GM18502 (cell line): ENCODE data around the gene JAZF1.

Source experiments
- ATAC-seq: cut with Tn5 transposase; IDR thresholded peaks from one replicate; pipeline ENCODE4 v1.9.1; 2021; ENCODE audit warnings: mild to moderate bottlenecking; ENCODE audit not compliant: unreplicated experiment, poor library complexity

JAZF1 gene

DNA sequence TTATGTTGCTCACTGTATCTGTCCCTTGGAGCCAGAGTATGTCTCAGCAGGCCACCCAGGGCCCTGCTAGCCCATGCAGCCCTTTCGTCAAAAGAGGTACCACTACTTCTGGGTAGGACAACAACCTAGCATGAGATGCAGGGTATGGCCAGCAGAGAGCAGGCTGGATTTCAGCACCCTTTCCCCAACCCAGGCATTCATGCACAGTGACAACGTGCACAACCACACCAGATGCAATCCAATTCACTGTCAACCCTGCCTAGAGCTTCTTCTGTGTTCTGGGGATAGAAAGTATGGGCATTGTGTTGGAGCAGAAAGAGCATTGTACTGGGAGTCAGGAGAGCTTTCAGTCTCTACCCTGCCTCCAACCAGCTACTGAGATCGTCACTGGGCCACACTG lies 37.9 kb downstream of the JAZF1 start:
- ATAC-seq, result no peak

DNA sequence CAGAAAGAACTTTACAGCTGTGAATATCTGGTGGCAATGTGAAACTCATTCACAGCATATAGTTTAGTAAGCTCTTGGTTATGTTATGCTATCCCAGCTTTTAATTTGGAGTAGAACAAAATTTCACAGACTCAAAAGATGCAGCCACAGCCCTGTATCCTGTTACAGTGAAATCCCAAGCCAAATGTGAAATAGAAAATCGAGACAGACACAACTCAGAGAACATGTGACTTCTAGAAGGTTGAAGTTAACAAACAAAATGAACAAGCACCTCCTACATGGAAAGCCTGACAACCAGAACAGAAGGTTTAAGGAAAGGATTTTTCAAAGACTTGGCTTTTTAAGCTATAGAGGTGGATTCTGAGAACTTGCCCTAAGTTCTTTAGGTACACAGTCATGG lies 39.6 kb downstream of the JAZF1 start:
- ATAC-seq, result no peak

DNA sequence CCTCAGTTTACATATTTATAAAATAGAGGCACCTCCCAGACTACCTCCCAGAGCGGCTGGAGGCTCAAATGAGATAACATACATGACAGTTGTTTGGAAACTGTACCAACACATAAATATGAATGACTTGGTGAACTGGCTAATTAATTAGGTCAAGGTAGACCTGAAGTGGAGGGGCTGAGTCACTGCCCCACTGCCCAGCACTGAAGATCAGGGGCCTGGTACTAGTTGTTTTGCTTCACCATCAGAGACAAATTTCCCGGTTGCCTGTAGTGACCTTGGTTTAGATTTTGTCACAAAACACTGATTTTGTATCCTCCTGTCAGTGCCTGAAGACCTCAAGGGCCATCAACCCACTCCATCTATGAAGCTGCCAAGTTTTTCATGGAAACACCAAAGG lies 41.8 kb downstream of the JAZF1 start:
- no peak for ATAC-seq

DNA sequence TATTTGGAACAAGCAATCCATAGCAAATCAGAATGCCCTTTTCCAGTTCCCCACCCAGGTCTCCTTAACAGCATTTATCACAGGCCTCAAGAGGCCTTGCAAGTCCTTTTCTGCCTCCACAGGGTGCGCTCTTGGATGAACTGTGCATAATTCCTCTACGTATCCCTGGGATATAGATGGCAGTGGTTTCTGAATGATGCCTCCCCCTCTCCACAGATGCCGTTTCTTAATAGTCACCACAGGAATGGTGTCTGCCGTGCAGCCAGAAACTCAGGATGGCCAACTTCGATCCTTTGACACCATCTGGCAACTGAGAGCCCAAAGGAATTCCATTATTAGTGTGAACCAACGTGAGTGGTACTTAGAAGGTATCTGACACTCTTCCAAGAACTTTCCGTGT lies 43.1 kb downstream of the JAZF1 start:
- ATAC-seq, result no peak

DNA sequence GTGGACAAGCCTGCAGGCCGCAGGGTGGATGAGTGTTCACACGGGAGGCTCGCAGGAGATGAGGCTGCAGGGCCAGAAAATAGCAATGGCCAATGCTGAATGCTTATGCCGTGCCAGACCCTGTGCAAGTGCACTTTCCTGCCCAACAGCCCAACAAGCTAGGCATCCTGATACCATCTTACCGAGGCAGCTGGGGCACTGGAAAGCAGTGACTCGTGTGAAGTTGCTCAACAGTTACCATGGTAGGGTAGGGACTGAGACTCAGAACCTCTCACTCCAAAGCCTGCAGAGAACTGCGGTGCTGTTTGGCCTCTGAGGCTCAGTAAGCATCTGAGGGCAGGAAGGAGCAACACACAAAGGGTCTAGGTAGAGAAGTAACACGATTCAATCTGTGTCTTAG lies 43.7 kb downstream of the JAZF1 start:
- no peak for ATAC-seq

DNA sequence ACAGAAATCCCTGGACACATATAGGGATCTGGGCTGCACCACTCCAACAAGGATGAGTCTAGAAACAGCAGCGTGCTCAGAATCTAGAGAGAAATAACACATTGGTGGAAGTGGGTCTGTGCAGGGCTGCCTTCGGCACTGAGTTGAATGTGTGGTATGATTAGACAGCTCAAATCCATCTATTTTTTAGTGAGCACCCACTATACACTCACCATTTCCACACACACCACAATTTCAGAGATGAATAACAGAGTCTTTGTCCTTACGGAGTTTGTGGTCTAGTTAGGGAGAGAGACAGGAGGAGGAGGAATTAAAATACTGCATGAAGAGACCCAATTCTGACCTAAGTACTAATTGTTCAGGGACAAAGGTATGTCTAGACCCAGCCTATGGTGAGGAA lies 44.2 kb downstream of the JAZF1 start:
- no peak for ATAC-seq

DNA sequence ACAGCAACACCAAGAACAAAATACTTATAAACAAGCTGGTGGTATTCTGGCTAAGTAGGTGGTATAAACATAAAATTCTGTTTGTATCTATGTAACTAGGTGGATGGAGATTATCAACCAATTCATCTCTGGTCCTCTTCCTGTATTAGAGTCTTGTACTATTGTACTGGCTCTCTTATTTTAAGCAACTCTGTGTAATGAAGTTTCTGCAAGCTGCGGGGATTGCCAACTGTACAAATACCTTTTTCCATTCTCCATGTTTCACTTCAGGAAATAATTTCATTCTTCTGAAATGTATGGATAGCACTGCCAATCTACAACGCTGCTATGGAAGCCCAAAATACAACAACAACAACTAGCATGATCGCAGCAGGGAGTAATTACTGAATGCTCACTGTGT lies 44.8 kb downstream of the JAZF1 start:
- ATAC-seq, result no peak

DNA sequence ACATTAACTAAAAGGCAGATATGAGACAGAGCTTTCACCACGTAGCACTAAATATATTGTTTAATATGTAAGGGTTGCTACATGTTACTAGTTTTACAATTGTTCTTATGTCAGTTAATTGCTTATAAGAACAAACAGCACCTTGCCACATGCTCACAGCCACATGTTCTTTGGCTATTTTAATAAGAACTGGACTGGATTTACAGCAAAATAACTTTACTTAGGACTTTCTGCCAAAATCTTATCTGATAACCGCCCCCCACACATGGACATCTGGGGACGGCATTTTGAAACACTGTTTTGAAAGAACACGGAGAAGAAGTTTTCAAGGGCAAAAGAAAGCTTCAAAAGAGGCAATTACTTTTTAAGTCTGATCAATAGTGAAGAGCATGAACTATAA lies 45.3 kb downstream of the JAZF1 start:
- ATAC-seq, result no peak

DNA sequence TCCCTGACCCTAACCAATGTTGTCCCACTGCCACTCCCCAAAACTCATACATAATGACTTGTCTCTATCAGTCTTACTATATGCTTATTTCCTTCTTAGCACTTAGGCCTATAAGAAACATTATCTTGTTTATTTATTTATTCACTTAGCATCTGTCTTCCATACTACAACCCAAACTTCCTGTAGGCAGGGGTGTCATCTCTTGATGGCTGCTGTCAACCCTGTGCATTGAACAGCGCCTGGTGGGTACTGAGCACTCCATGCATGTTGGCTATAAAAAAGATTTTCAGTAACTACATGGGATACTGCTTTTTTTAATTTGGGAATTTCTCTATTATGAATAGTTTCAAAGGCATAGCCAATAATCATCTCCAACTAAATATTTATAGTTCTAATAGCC lies 46.7 kb downstream of the JAZF1 start:
- no peak for ATAC-seq

DNA sequence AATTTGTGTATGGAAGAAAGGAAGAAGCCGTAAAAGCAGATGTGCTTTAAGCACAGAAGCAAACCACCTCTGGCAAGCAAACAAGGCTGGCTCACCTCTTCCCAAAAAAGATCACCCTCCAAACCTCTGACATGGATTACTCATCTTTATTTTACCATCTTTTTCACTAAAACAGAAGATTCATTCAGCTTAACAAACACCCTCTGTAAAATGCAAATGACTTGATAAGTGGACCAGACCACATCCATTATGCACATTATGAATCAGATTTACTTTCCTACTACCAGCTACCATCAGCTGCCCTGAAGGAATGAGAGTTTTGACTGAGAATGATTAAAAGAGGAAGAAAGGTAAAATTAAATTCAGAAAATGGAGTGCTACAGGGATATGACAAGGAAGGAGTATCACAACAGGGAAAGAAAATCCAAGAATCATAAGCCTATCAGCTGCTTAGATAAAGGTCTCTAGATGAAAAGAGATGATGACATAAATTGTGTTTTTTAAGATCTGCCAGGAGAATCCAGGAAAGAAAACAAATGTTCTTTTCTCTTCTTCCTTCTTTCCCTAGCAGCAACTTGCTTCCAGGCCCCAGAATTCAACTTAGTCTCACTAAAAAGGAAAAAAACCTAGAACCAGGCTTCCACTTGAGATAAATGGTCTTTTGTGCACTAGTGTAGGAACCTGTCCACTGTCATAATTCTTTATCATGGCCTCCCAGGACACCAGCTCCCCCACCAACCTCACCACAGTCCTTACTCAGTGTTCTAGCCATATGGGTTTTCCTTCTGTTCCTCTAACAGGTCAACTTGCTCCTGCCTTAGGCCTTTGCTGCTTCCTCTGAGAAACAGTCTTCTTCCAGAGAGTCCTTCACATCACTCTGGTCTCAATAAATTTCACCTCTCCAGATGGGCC lies 47.4 kb downstream of the JAZF1 start:
- no peak for ATAC-seq

DNA sequence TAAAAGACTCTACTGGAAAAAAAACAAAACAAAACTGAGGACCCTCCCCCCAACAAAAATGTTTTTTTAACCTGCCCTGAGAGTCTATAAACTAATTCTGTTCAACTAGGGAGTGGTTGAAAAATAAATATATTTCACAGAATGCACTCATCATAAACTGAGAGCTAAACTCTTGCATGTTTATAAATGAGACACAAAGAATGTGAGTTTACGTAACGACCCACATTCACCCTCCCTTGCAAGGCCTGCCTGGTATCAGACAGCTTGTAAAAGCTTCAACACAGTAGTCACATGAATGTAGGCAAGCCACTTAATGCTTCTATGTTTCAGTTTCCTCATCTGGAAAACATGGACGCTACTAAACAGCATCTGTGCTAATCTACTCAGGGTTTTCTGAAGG lies 50.3 kb downstream of the JAZF1 start:
- no peak for ATAC-seq

DNA sequence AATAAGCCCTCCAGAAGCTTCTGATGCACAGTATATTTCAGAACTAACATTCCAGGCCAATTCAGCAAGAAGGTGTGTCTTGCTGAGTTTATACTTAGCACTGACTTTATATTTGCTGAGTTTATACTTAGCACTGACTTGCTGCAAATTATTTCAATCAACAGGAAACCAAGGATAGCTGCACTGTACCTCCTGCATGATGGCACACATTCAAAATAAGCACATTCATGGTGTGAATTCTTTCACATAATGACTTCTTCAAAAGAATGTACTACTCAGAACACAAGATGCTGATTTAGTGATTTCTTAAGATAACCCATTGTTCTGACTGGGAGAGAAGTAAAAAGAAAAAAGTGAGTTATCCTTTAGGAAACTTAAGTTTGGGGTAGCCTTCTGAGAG lies 52.0 kb downstream of the JAZF1 start:
- ATAC-seq, result no peak

DNA sequence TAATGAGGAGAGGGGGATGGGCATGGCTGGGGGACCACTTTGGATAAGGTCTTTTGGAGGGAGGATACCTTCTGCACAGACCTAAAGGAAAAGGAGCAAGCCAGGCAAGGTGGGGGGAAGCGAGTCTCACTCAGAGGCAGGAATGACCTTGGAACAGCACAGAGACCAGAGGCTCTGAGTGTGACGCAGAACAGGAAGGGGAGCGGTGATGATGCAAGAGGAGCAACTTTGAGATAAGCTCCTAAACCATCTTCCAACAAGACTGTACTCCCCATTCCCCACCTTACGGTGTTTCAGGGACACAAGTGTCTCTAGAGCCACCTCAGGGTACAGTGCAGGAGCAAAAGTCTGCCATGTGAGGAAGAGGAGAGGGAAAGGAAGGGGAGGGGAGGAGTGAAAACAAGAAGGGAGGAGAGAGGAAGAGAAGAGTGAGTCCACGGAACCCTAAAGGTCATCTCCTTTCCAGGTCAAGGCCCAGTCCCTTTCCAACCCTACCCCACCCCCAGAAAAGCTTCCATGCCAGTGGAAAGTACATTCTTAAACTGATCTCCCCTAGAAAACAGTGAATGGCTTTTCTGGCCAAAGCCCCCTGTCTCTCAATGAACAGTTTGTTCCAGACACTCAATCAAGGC lies 54.1 kb downstream of the JAZF1 start:
- ATAC-seq, result no peak

DNA sequence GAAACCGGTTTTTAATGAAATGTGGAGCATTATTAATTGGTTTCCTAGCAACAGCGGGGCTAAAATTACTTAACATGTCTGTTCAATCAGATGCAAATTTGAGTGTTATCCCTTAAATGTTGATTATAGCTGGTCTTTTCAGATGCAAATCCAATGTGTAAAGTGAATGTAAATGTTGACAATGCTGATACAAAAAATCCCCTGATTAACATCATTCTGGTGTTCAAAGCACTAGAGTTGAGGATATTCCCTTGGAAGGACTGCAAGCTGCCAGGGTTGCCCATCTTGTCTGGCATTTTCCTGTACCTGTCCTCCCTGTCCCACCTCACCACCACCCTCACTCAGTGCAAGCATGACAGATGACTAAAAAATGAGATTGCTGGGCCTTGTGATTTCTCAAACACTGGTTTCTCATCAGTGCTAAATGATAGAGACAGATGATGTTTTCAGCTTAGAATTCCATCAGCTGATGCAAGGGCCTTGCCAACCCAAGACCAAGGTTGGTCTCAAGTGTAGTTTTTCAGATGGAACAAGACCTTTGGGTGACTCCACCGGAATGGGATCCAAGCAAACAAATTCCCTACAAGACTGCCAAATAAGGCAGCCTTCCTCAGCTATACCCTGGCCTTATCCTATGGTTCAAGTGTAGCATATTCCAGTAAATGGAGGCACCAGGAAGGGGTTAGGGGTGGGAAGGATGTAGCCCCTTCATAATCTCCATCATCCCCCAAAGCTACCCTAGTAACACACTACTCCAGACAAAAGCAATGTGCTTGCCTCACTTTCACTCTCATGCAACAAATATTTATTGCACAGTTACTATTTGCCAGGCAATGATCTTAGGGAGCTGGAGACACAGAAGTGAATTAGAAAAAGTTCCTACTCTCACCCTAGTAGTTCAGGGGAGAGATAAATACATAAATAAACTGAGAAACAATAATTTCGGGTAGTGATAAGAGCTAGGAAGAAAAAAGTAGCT lies 54.9 kb downstream of the JAZF1 start:
- no peak for ATAC-seq

DNA sequence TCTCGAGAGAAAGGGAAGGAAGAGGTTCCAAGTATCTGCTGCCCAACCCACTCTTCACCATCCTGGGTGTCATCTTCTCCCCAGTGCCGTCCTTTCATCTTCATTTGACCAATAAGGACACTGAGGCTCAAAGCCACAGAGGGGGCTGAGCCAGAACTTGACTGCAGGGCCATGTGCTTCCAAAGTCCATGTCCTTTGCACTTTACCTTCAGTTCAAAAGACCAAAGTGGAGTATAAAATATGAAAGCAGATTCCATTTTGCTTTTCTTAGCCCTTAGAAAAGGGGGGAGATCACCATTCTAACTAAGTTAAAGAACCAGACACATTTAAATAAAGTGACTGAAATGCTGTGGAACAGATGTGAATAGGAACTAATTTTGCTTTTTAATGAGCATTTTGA lies 56.2 kb downstream of the JAZF1 start:
- no peak for ATAC-seq

DNA sequence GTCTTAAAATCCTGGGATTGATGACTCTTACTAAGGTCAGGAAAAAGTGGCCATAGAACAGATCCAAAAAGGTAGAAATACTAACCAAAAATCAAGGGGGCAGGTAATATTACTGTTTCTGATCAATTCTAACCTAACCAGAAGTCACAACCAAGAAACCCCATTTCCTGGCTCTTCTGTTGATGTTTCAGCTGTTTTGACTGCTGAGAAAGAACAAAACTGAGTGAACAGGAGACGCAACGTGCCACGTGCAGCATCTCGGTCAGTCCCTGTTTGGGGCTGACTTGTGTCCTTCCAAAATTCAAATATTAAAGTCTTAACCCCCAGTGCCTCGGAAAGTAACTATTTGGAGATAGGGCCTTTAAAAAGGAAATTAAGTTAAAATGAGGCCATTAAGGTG lies 56.8 kb downstream of the JAZF1 start:
- no peak for ATAC-seq

DNA sequence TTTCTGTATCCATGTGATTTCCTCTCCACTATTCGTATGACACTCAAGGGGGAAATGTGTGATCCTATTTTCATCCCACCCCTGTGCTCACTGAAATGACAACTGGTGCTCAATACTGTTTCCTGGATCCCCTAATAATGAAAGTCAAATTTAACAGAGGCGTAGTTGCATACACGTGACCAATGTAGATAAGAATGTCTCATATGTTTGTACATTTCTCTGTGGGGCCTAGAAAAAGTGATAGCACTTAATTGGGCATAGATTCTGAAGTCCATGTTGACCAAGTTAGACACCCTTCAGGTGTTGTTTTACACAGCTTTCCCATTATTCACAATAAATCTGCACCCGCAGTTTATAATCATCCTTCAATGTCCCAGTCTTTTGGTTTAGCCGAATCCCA lies 59.1 kb downstream of the JAZF1 start:
- no peak for ATAC-seq

DNA sequence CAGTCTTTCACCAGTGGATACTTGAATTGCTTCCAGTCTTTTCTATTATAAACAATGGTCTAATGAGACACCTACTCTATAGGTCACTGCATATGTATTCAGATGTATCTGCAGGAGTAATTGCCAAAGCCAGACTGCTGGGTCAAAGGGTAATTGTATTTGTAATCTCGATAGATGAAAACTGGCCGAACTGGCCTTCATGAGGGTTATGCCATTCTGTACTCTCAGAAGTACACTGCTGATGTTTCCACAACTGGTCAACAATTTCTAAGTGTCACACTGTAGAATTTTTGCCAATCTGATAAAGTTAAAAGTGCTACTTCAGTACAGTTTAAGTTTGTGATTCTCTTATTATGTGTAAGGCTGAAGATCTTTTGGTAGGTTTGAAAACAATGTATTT lies 64.6 kb downstream of the JAZF1 start:
- ATAC-seq, result no peak

DNA sequence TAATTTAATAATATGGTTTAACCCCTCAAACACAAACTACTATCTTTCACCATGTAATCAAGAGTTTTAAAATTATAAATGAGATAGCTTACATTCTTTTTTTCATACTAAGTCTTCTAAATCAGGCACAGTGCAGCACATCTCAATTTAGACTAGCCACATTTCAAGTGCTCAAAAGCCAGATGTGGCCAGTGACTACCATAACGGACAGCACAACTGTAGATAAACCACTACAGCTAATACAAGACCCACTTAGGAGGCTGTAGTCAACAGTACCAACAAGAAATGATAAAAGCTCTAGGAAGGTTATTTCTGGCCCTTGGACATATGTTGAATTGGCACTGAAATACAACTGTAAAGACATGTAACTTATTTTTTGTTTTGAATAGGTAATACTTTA lies 65.3 kb downstream of the JAZF1 start:
- no peak for ATAC-seq

DNA sequence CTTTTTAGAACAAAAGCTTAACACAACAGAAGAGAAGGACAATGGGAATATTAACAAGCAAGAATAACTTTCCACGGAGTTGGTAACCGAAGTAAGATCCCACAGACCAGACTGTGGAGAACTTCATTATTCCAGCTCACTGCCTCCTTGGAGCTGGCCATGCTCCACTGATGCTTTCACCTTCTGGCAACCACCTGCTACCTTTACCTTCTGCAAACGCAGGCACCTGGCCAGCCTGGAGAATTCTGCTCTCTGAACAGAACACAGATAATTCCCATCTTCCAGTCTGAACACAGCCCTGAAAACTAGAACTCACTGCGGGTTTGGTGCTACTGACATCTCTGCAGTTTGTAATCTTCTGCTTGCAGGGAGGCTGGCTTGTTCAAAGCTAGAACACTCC lies 66.5 kb downstream of the JAZF1 start:
- ATAC-seq, result no peak
